Astrocyte of the spinal cord (primary cell): Measurements from ENCODE around the gene MEF2B.
A peak's percentile ranks its signal among the peaks of the same experiment; 100 is the strongest.

ENCODE experiments used
- DNase-seq: peaks from one replicate; pipeline ENCODE4 v3.0.0; 2011; ENCODE audit warnings: low read depth, low spot score
- H3K4me3 ChIP-seq: 2 replicates; pipeline ENCODE4 v1.5.1; 2011; ENCODE audit warnings: low read depth, mild to moderate bottlenecking, low read length, moderate library complexity
- in situ Hi-C: cut with HindIII; loops from 2 replicates; pipeline ENCODE4 v1.10.0; 2017; ENCODE audit warnings: low sequenced_read_pairs
- TF ChIP-seq, protein P1 (sequence below): IDR thresholded peaks from 2 replicates; pipeline ENCODE4 v1.5.1; 2012; ENCODE audit warnings: low read depth, mild to moderate bottlenecking, low read length, inconsistent platforms

MEF2B gene

DNA sequence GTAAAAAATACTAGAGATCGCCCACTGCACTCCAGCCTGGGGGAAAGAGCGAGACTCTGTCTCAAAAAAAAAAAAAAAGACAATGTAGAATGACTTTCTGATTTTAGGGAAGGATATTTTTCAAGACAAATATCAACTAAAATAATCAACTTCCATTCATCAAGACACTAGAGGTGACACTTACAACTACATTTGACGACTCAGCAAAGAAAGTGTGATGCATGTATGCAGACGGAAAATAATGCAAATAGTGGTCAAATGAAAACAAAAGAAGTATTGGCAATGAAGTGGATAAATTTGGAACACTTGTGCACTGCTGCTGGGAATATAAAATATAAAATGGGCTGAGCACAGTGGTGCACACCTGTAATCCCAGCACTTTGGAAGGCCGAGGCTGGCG lies 44.0 kb downstream of the MEF2B start:
- no peak overlapping the region for H3K4me3 ChIP-seq
- TF ChIP-seq, protein P1, sequence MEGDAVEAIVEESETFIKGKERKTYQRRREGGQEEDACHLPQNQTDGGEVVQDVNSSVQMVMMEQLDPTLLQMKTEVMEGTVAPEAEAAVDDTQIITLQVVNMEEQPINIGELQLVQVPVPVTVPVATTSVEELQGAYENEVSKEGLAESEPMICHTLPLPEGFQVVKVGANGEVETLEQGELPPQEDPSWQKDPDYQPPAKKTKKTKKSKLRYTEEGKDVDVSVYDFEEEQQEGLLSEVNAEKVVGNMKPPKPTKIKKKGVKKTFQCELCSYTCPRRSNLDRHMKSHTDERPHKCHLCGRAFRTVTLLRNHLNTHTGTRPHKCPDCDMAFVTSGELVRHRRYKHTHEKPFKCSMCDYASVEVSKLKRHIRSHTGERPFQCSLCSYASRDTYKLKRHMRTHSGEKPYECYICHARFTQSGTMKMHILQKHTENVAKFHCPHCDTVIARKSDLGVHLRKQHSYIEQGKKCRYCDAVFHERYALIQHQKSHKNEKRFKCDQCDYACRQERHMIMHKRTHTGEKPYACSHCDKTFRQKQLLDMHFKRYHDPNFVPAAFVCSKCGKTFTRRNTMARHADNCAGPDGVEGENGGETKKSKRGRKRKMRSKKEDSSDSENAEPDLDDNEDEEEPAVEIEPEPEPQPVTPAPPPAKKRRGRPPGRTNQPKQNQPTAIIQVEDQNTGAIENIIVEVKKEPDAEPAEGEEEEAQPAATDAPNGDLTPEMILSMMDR, result no peak
- in situ Hi-C loops, result no loop called here
- DNase-seq, result no peak

DNA sequence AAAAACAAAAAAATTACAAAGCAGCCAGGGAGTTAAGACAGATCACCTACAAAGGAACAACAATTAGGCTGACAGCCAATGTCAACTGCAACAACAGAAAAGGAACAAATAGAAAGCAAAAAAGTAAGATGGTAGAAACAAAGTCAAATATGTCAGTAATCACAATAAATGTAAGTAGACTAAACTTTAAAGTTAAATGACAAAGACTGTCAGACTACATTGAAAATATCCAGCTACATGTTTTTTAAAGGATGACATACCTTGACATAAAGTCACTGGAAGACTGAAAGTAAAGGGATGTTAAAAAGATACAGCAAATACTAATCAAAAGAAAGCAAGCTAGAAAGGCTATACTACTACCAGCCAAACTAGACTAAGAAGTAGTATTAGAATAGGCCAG lies 46.7 kb downstream of the MEF2B start:
- in situ Hi-C loops, result no loop called here
- TF ChIP-seq, protein P1, result no peak
- DNase-seq, result no peak
- no peak overlapping the region for H3K4me3 ChIP-seq

GRCh38 chr19:19122902-19123301 lies 47.2 kb downstream of the MEF2B start:
- in situ Hi-C loops, result no loop called here
- DNase-seq, result no peak
- no peak overlapping the region for H3K4me3 ChIP-seq
- TF ChIP-seq, protein P1, result no peak

GRCh38 chr19:19121371-19121770 lies 48.7 kb downstream of the MEF2B start:
- no peak overlapping the region for H3K4me3 ChIP-seq
- no peak for DNase-seq
- in situ Hi-C loops, result no loop called here
- TF ChIP-seq, protein P1, result no peak

GRCh38 chr19:19120308-19121231 lies 49.5 kb downstream of the MEF2B start:
- TF ChIP-seq, protein P1, result no peak
- in situ Hi-C loops, result no loop called here

GRCh38 chr19:19119325-19120237 lies 50.5 kb downstream of the MEF2B start:
- no peak overlapping the region for H3K4me3 ChIP-seq
- TF ChIP-seq, protein P1, result no peak
- no peak for DNase-seq
- in situ Hi-C loops, result no loop called here

More at GRCh38 chr19:19120308-19121231, 49.5 kb downstream of the MEF2B start:
- no peak overlapping the region for H3K4me3 ChIP-seq
- peak; percentile 84 for DNase-seq
